Neural crest cell (in vitro differentiated cells): Measurements from ENCODE around the gene SLC22A13. TPM values are rescaled to one million over a fixed set of nuclear protein-coding genes. Genes with fewer than 3 reads are reported as not detected.
"Not testable (repeated sequence)": the region's sequence is repeated elsewhere in the genome, so short reads cannot be mapped to it uniquely, and the experiment has no call there.

Experiments
- DNase-seq: peaks from one replicate; pipeline ENCODE4 v3.0.0; 2021; ENCODE audit warnings: low read depth, mixed read lengths, low spot score
- H3K27ac Mint-ChIP-seq: one replicate; pipeline ENCODE4 v1.8.0; 2021; ENCODE audit warnings: mild to moderate bottlenecking, mixed read lengths; ENCODE audit not compliant: unreplicated experiment
- H3K27me3 Mint-ChIP-seq: 2 replicates; pipeline ENCODE4 v1.8.0; 2021; ENCODE audit warnings: low read depth, mild to moderate bottlenecking, mixed read lengths
- H3K36me3 Mint-ChIP-seq: 2 replicates; pipeline ENCODE4 v1.8.0; 2021; ENCODE audit warnings: low read depth, mild to moderate bottlenecking, mixed read lengths
- H3K4me1 Mint-ChIP-seq: 2 replicates; pipeline ENCODE4 v1.8.0; 2021; ENCODE audit warnings: mixed read lengths
- H3K4me3 Mint-ChIP-seq: one replicate; pipeline ENCODE4 v1.8.0; 2021; ENCODE audit warnings: mild to moderate bottlenecking, mixed read lengths
- H3K9me3 Mint-ChIP-seq: 2 replicates; pipeline ENCODE4 v1.8.0; 2021; ENCODE audit warnings: mixed read lengths
- CTCF ChIP-seq: fragments of 200-600 bp; sonication (generic); conservative IDR thresholded peaks from 2 replicates; pipeline ENCODE4 v1.5.0; 2021; ENCODE audit warnings: antibody characterized with exemption, mild to moderate bottlenecking
- total RNA-seq: library from RNA; stranded (reverse); gene quantifications from 2 replicates; pipeline ENCODE4 v1.2.1, GENCODE V29; 2021

SLC22A13 gene
- total RNA-seq, 1 donor from 2014 or later, result 0.19 TPM

- Mint-ChIP-seq H3K4me1 (no peaks in the 10 kb centered on the region), H3K27ac (no peak overlapping the region), H3K9me3 (no peaks in the 10 kb centered on the region), H3K4me3 (no peak overlapping the region), H3K27me3 (no peaks in the 10 kb centered on the region), H3K36me3 (peaks cover 15% of the 10 kb centered on the region)
- no peak for TF ChIP-seq CTCF
- no peak for DNase-seq
These were observed 39.3 kb upstream of the SLC22A13 start for GRCh38 chr3:38226273-38226672.

- Mint-ChIP-seq H3K4me3 (no peak overlapping the region), H3K9me3 (no peaks in the 10 kb centered on the region), H3K27me3 (no peaks in the 10 kb centered on the region), H3K4me1 (no peaks in the 10 kb centered on the region), H3K36me3 (peaks cover 13% of the 10 kb centered on the region), H3K27ac (no peak overlapping the region)
- DNase-seq, result no peak
- no peak for TF ChIP-seq CTCF
These were observed 37.6 kb upstream of the SLC22A13 start for GRCh38 chr3:38227989-38228388.

DNA sequence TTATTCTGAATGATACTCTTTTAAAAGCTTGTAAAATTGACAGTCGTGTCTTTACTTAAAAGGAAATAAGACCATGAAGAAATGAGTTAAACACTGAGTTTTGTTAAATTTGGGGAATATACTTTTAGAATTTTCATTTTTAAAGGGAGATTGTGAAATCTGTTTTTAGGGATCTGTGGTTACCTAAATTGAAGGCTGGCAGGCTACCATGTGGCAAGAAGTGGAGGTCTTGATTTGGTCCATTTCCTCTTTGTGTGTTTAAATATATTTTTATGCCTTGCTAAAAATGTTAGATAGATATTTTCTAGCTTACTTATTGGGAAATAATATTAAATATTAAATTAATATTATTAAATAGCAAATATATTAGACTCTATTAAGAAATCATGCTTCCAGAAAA lies 36.6 kb upstream of the SLC22A13 start:
- Mint-ChIP-seq H3K4me3 (no peak overlapping the region), H3K9me3 (no peaks in the 10 kb centered on the region), H3K36me3 (peaks cover 17% of the 10 kb centered on the region), H3K4me1 (no peaks in the 10 kb centered on the region), H3K27me3 (no peaks in the 10 kb centered on the region), H3K27ac (no peak overlapping the region)
- TF ChIP-seq CTCF, result no peak
- no peak for DNase-seq

GRCh38 chr3:38232701-38233100 lies 32.9 kb upstream of the SLC22A13 start:
- H3K9me3 Mint-ChIP-seq, result peaks cover 3% of the 10 kb centered on the region
- DNase-seq, result no peak
- no peak for TF ChIP-seq CTCF
- peaks cover 13% of the 10 kb centered on the region for H3K4me1 Mint-ChIP-seq
- H3K27ac Mint-ChIP-seq, result no peak overlapping the region
- H3K36me3 Mint-ChIP-seq, result peaks cover 37% of the 10 kb centered on the region
- no peak overlapping the region for H3K4me3 Mint-ChIP-seq
- no peaks in the 10 kb centered on the region for H3K27me3 Mint-ChIP-seq

DNA sequence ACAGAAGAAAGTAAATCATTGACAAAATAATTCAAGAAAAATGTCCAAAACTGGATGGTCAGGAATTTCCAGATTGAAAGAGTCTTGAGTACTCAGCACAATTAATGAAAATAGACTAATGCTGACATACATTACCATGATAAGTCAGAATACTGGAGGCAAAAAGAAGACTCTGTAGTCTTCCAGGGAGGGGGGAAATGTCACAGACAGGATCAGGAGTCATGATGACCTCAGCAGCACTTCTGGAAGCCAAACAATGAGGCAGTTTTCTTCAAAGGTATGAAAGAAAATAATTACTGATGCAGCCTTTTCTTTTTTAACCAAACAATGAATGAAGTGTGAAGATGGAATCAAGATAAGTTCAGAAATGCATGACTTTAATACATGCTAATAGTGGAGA lies 30.1 kb upstream of the SLC22A13 start:
- TF ChIP-seq CTCF, result no peak
- H3K9me3 Mint-ChIP-seq, result peaks cover 7% of the 10 kb centered on the region
- no peaks in the 10 kb centered on the region for H3K27me3 Mint-ChIP-seq
- H3K27ac Mint-ChIP-seq, result no peak overlapping the region
- DNase-seq, result no peak
- H3K4me3 Mint-ChIP-seq, result no peak overlapping the region
- peaks cover 13% of the 10 kb centered on the region for H3K4me1 Mint-ChIP-seq
- H3K36me3 Mint-ChIP-seq, result peaks cover 58% of the 10 kb centered on the region

- H3K27ac Mint-ChIP-seq, result no peak overlapping the region
- TF ChIP-seq CTCF, result no peak
- H3K4me3 Mint-ChIP-seq, result no peak overlapping the region
- H3K36me3 Mint-ChIP-seq, result peaks cover 55% of the 10 kb centered on the region
- H3K9me3 Mint-ChIP-seq, result peaks cover 7% of the 10 kb centered on the region
- H3K4me1 Mint-ChIP-seq, result peaks cover 13% of the 10 kb centered on the region
- no peak for DNase-seq
- no peaks in the 10 kb centered on the region for H3K27me3 Mint-ChIP-seq
These were observed 27.1 kb upstream of the SLC22A13 start for GRCh38 chr3:38238416-38239008.

- not testable (repeated sequence) for H3K4me3 Mint-ChIP-seq, H3K9me3 Mint-ChIP-seq, H3K4me1 Mint-ChIP-seq, H3K27ac Mint-ChIP-seq, H3K27me3 Mint-ChIP-seq, DNase-seq
- H3K36me3 Mint-ChIP-seq, result peaks cover 30% of the 10 kb centered on the region
These were observed 22.8 kb upstream of the SLC22A13 start for GRCh38 chr3:38242812-38243211.
